ENCODE results near the gene ANKMY1.

Gene ANKMY1

DNA sequence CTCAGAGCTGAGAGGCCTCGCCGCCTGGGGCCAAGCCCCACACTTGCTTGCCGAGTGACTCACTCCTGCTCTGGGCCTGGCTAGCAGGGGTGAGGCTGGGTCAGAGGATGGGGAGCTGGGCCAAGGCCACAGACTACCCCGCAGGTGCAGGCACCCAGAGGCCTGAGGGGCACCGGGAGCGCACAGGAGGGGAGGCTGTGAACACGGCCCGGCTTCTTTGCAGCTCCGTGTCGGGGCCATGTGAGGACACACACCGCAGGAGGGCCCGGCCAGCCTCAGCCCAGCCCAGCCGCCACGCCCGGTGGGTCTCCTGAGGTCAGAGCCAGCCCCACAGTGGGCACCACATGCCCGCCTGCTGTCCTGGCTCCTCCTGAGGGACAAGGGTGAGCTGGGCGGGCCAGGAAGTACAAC, 113.9 kb downstream of the ANKMY1 start:
- DNase-seq = no peak

DNA sequence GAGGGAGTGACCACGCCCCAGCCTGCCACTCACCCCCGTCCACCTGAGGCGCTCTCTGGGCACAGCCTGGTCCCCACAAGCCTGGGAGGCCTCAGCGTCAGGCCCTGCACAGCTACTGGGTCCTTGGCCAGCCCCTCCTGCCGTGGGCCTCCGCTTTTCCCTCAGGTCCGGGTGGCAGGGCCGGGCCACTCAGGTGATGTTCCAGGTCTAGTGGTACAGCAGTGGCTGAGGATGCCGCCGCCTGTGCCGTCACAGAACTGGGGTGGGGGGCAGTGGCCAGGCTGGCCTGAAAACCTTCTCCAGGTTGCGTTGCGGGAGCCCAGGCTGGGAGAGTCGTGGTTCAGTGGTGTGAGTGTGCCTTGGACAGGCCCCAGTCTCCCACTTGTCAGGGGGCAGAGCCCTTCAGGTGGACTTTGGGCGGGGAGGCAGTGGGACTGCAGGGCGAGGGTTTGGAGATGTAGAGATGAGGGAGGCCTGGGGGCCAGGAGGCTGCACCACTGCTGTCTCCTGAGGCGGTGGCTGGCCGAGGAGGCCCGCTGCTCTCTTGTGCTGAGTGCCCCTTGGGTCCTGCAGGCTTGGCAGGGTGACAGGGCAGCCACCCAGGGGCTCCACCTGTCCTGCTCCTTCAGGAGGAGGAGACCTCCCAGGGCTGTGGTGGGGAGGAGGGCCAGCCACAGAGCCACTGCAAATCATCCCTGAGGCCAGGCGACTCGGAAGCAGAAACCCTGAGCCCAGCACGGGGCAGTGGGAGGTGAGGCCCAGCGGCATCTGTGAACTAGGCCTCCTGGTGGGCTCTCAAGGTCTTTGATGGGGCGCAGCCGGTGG, 114.7 kb downstream of the ANKMY1 start:
- no peak for DNase-seq

GRCh38 chr2:240441993-240442411, 115.8 kb downstream of the ANKMY1 start:
- DNase-seq = no peak

GRCh38 chr2:240441326-240441992, 116.3 kb downstream of the ANKMY1 start:
- DNase-seq = no peak

DNA sequence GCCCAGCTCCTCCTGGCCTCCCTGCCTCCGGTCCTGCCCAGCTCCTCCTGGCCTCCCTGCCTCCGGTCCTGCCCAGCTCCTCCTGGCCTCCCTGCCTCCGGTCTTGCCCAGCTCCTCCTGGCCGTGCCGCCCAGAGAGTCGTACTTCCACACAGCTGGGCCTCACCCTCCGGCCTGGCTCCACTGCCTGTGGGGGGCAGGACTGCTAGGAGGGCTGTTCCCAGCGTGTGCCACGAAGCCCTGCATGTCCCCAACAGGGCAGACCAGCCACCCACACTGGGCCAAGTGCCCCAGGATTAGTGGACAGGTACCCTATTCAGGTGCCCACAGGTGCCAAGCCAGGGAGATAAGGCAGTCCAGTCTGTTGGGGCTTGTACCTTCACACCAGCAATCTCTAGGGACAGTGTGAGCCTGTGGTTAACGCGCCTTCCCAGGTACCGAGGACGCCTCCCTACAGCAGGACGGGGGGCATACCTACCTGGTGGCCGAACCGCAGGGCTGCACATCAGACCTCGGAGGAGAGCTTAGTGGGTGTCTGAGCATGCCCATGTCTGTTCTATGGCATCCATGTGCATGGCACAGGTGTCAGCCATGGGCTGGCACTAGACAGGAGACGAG, 117.0 kb downstream of the ANKMY1 start:
- no peak for DNase-seq

DNA sequence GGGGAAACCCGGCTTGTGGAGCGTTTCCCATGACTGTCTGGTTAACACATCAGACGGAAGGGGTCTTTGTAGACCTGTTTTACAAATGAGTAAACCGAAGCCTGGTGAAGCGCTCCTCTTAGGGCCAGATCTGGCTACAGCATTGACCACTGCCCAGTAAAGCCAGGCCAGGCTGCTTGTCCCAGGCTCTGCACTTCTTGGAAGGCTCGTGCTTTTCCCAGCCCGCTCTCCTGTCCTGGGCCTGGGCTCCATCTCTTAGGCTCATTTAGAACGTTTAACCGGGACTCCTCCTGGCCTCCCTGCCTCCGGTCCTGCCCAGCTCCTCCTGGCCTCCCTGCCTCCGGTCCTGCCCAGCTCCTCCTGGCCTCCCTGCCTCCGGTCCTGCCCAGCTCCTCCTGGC, 117.5 kb downstream of the ANKMY1 start:
- DNase-seq = no peak

- no peak for DNase-seq
Measured at GRCh38 chr2:240439698-240440151, 118.1 kb downstream of the ANKMY1 start.

GRCh38 chr2:240438810-240439697, 118.7 kb downstream of the ANKMY1 start:
- DNase-seq = no peak

DNA sequence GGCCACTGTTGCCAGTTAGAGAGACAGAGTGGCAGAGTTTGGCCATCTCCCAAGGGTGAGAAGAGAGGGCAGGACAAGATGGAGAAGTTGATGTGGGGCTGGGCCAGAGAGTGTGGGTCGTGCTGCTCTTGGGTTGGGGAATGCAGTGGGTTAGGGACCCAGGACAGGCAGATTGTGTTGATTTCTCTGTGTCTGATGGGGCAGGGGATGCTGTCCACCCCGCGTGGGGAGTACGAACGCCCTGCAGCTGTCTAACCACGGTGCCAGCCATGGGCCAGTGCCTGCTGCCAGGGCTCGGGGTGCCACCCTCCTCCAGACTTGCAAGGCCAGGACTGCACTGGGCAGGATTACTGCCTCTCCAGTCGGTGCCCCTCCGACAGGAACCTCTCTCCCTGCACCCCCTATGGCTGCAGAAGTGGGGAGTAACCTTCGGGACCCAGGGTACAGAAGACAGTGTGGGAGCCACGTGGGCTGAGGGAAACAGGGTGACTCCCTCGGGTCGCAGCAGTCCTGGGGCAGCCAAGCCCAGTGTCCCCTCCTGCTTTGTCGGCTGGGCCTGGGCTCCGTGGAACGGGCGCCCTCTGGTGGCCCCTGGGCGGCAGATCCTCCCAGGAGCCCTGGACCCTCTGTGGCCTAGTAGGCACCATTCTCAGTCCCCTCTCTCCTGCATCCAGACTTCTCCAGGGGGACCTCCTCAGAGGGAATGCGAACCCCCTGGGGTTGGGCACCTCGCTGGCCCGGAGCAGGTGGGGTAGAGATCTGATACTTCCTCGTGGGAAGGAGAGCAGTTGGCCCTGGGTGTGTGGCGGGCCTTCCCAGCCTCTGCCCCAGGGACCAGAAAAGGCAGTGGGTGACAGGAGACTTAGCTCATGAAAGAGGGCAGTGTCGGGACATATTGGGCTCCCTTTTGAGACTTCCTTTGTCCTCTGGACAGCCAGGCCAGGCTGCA, 119.7 kb downstream of the ANKMY1 start:
- peak; percentile 34 for DNase-seq

DNA sequence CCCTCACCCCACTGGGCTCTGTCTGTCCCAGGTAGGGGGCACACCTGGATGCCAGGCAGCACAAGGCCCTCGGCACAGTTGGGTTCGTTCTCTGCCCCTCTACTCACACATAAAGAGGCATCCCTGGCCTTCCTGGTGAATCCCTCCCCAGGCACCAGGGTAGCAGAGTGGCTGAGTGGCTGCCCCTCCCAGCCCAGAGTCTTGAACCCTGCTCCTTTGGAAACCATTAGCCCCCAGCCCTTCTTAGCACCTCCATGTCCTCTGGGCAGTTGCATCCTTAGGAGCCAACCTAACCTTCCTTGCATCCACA, 120.3 kb downstream of the ANKMY1 start:
- no peak for DNase-seq

- peak; percentile 13 for DNase-seq
Measured at GRCh38 chr2:240436683-240437550, 120.9 kb downstream of the ANKMY1 start.

GRCh38 chr2:240435948-240436682, 121.7 kb downstream of the ANKMY1 start:
- DNase-seq = no peak

GRCh38 chr2:240435457-240435947, 122.3 kb downstream of the ANKMY1 start, which contains the start of gene GPC1:
TSS of gene GPC1 (plus strand) at chr2:240435663. CDS start at chr2:240435919, 256 bp downstream.
- DNase-seq = peak; percentile 66

DNA sequence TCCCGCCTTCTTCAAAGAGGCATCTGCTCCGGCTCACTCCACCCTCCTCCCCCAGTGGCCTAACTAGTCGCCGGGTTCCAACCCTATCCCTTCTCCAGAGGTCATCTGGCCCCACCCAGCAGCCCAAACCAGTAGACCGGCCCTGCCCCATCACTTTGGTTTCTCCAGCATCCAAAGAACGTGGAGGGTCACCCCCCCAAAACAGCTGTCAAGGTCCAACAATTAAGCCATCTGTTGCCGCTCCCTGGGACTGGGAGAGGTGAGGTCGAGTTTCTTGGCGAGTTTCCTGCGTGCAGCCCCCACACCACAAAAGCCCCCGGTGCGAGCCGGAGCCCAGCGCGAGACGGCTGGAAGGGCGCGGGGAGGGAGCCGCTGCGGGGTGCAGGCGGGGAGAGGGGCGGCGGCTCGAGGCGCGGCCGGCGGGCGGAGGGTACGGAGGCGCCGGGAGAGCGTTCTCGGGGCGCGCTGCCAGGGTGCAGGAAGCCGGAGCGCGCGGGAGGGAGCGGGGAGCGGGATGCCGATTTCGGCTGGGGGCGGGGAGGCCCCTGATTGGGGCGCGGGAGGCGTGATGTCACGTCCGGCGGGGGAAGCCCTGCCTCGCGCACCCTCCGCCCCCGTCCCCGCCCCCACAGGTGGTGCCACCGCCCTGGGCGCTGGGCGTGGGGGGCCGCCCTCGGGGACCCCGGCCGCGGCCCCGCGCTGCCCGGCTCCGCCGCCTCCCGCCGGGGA, 122.9 kb downstream of the ANKMY1 start:
- DNase-seq = peak; percentile 74

DNA sequence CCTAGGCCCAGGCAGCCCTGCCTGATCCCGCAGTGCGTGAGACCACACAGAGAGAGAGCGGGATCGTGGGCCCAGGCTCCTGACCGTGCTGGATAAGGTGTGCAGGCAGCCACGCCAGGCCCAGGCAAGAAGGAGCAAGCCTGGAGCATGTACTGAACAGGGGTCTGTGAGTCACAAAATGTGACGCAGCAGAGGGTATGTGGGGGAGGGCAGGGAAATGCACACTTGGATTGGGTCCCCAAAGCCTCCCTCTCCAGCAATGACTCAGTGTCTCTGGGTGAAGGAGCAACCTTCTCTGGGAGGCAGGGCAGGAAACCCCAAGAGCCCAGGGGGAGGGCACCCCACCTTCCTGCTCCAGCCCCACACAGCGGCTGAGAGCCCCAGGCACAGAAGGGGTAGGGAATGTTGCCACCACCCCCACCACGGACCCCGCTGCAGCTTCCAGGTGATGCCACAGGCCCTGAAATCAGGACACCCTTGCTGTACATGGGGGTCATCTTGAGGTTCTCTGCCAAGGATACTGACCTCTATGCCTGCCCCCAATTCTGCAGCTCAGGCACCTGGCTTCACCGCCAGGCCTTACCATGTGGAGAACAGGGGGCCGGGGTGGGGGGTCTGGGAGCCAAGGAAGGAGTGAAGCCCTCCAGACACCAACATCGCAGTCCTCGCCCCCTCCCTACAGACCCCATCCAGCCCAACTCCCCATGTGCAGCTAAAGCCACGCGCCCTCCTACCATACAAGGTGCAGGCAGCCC, 123.6 kb downstream of the ANKMY1 start:
- no peak for DNase-seq

GRCh38 chr2:240432820-240433801, 124.7 kb downstream of the ANKMY1 start:
- no peak for DNase-seq

- DNase-seq = no peak
Measured at GRCh38 chr2:240432430-240432819, 125.4 kb downstream of the ANKMY1 start.

All from NCI-H2227 treated with DMSO at 0.1 percent for 48 hours (cell line).